ENCODE data around the gene ZNF135.

The ZNF135 gene

DNA sequence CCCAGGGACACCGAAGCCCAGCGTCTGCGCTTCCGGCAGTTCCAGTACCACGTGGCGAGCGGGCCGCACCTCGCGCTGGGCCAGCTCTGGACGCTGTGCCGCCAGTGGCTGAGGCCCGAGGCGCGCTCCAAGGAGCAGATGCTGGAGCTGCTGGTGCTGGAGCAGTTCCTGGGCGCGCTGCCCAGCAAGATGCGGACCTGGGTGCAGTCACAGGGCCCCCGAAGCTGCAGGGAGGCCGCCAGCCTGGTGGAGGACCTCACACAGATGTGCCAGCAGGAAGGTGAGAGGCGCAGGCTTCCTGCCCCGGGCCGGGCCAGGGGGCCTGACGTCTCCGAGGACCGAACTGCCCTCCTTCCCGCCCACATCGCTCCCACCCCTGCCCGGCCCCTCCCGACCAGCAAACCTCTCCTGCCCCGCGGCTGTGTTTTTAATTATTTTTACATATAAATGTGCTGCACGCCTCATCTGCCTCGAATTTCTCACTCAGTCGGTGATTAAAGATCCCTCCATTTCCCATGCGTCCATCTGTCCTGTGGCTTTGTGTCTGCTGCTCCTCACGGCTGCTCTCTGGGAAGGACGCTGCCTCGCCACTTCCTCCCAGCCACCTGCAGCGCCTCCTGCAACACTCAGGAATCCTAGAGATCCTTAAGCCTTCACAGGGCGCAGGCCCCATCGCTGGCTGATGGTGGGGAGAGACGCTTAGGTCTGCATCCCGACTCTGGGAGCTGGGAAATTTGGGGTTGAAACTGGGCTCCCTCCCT is 21.0 kb upstream of the ZNF135 start:
- TF ChIP-seq, protein P1, sequence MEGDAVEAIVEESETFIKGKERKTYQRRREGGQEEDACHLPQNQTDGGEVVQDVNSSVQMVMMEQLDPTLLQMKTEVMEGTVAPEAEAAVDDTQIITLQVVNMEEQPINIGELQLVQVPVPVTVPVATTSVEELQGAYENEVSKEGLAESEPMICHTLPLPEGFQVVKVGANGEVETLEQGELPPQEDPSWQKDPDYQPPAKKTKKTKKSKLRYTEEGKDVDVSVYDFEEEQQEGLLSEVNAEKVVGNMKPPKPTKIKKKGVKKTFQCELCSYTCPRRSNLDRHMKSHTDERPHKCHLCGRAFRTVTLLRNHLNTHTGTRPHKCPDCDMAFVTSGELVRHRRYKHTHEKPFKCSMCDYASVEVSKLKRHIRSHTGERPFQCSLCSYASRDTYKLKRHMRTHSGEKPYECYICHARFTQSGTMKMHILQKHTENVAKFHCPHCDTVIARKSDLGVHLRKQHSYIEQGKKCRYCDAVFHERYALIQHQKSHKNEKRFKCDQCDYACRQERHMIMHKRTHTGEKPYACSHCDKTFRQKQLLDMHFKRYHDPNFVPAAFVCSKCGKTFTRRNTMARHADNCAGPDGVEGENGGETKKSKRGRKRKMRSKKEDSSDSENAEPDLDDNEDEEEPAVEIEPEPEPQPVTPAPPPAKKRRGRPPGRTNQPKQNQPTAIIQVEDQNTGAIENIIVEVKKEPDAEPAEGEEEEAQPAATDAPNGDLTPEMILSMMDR (IDR thresholded peaks at IDR 0.05; ENCODE audit: insufficient read depth, low read depth, low read length, missing control alignments): no peak
- H3K4me3 ChIP-seq (ENCODE audit: low read length): no peak overlapping the region
- no peak for DNase-seq (ENCODE audit: low read depth)

DNA sequence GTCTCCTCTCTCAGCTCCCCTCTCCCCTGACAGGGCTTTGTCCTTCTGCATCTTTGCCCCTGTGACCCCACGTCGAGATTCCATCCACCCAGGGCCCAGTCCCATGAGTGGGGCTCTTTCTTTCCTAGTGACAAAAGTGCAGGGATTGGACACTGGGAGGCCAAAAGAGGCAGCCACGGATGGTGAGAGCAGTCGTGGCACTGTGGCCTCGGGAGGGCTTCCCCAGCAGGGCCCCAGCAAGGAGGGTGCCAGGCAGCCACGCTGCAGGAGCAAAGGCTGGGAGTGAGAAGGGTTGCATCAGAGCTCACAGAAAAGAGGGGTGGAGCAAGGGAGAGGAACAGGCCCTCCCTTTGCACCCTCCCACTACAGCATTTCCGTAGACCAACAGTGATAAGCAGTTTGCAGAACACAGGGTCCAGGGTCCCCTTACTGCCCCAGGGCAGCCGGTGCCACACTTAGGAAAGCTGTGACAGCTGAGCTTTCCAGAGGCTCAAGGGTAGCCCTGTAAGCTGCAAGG is 20.3 kb upstream of the ZNF135 start:
- DNase-seq (ENCODE audit: low read depth): no peak
- H3K4me3 ChIP-seq (ENCODE audit: low read length): no peak overlapping the region
- TF ChIP-seq, protein P1 (IDR thresholded peaks at IDR 0.05; ENCODE audit: insufficient read depth, low read depth, low read length, missing control alignments): no peak

DNA sequence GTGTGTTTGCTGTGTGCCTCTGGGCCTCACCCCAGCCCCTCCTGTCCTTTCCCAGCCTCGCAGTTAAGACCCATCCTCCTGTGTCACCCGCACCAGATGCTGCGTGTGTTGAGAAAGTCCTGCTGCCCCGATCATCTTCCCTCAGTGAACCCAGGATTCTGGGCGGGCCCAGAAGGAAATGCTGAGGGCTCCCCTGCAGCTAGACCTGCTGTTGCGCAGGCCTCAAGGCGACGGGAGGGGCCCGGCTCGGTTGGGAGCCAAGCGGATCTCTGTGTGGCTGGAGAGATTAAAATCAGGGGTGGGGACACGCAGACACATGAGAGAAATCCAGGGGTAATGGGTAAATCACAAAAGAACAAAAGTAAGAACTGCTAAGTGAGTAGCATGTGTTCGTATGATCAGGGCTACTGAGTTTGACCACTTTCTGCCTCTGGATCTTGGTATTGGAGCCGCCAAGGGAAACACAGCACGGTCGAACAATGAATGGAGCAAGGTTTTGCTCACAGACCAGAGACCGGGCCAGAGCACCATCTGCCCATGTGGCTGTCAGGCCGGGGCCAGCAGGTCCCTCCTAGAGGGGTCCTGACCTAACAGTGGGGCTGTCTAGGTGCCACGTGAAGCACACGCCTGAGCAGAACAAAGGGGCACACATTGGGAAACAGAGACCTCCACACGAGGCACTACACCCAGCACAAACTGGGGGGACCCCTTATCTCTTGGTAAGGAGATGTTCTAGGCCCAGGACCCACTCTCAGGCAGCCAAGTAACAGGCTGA is 18.1 kb upstream of the ZNF135 start:
- TF ChIP-seq, protein P1 (IDR thresholded peaks at IDR 0.05; ENCODE audit: insufficient read depth, low read depth, low read length, missing control alignments): no peak
- no peak overlapping the region for H3K4me3 ChIP-seq (ENCODE audit: low read length)
- DNase-seq (ENCODE audit: low read depth): no peak

DNA sequence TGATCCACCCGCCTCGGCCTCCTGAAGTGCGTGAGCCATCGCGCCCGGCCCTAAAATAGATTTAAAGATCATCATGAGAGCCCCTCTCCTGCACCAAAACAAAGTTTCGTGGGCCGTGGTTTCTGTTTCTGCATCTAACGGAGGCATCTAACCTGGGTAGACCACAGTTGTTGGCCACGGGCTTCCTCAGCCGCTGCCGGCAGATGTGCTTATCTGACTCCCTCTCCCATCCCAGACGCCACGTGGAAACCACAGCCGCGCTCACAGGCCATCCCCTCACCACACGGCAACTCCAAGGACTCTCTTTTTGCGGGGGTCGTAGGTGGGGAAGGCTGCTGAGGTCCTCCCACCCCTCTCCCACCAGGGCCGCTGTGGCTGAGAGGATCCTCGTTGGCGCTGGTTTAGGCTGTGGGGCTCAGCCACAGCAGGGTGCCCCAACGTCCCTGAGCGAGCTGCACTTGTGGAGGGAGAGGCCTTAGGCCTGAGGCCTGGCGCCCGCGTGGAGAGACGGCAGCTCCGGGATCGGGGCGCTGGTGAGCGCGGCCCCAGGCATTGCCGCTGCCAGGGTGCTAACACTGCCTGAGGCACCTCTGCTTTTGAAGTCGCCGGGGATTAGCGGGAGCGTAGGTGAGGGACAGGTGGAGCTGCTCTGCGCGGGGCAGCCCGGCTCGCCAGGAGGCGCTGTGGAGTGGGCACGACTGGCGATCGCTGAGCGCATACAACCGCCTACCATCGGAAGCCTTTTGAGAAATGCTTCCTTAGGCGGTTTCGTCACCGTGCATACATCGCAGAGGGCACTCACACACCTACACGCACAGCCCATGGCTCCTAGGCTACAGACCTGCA is 16.4 kb upstream of the ZNF135 start:
- H3K4me3 ChIP-seq (ENCODE audit: low read length): no peak overlapping the region
- TF ChIP-seq, protein P1 (IDR thresholded peaks at IDR 0.05; ENCODE audit: insufficient read depth, low read depth, low read length, missing control alignments): no peak
- DNase-seq (ENCODE audit: low read depth): no peak

DNA sequence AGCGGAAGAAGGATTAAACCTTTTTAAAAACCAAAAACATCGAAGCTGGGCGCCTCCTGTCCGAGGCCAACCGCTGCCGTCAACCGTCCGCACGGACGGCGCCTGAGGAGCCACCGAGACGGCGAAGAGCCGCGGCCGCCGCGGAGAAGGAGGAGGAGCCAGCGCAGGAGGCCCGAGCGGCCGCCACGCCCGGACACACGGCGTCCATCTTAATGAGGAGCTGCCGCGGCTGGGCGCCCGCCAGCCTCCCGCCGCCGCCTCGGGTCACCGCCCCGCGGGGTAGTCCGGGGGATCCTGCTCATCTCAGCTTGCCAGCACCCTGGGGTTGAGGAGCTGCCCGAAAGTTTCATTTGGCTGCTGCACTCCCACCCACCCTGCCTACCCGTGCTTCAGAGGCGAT is 14.7 kb upstream of the ZNF135 start:
- H3K4me3 ChIP-seq (ENCODE audit: low read length): no peak overlapping the region
- TF ChIP-seq, protein P1 (IDR thresholded peaks at IDR 0.05; ENCODE audit: insufficient read depth, low read depth, low read length, missing control alignments): no peak
- DNase-seq (ENCODE audit: low read depth): no peak

DNA sequence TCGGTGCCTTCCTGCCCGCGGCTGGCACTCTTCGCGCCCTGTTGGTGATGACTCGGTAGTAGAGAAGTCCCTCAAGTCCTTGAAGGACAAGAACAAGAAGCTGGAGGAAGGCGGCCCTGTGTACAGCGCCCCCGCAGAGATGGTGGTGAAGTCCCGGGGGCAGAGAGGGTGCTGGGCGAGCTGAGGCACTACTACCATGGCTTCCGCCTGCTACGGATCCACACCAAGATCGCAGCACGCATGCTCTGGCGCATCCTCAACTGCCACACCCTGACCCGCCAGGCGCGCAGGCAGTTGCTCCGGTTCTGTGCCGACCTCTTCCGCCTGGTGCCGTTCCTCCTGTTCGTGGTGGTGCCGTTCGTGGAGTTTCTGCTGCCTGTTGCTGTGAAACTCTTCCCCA is 14.2 kb upstream of the ZNF135 start:
- TF ChIP-seq, protein P1 (IDR thresholded peaks at IDR 0.05; ENCODE audit: insufficient read depth, low read depth, low read length, missing control alignments): no peak
- H3K4me3 ChIP-seq (ENCODE audit: low read length): no peak overlapping the region
- no peak for DNase-seq (ENCODE audit: low read depth)

Data from epithelial cell of esophagus (primary cell).